ENCODE data around the gene LCE2A.
"Not testable (repeated sequence)": the region's sequence is repeated elsewhere in the genome, so short reads cannot be mapped to it uniquely, and the experiment has no call there.

The LCE2A gene

GRCh38 chr1:152667648-152668047 lies 30.5 kb upstream of the LCE2A start:
- H3K4me3 ChIP-seq (ENCODE audit: low read depth, low read length) = no peak overlapping the region
- TF ChIP-seq CTCF (IDR thresholded peaks at IDR 0.05; ENCODE audit: borderline replicate concordance, insufficient read depth, low read depth, low read length) = no peak

GRCh38 chr1:152673016-152673415 lies 25.1 kb upstream of the LCE2A start:
- no peak overlapping the region for H3K4me3 ChIP-seq (ENCODE audit: low read depth, low read length)
- no peak for TF ChIP-seq CTCF (IDR thresholded peaks at IDR 0.05; ENCODE audit: borderline replicate concordance, insufficient read depth, low read depth, low read length)

- H3K4me3 ChIP-seq (ENCODE audit: low read depth, low read length) = not testable (repeated sequence)
Measured at GRCh38 chr1:152674983-152675382, 23.2 kb upstream of the LCE2A start, which contains the start of gene LCE2C. Gene LCE2C, plus strand, starts transcription at chr1:152675279. Its CDS starts 737 bp downstream, at chr1:152676016.

- no peak for TF ChIP-seq CTCF (IDR thresholded peaks at IDR 0.05; ENCODE audit: borderline replicate concordance, insufficient read depth, low read depth, low read length)
Measured at GRCh38 chr1:152679459-152679858, 18.7 kb upstream of the LCE2A start.

GRCh38 chr1:152681616-152682015 lies 16.5 kb upstream of the LCE2A start:
- no peak for TF ChIP-seq CTCF (IDR thresholded peaks at IDR 0.05; ENCODE audit: borderline replicate concordance, insufficient read depth, low read depth, low read length)
- H3K4me3 ChIP-seq (ENCODE audit: low read depth, low read length) = no peak overlapping the region

More at GRCh38 chr1:152679459-152679858, 18.7 kb upstream of the LCE2A start:
- no peak overlapping the region for H3K4me3 ChIP-seq (ENCODE audit: low read depth, low read length)

- H3K4me3 ChIP-seq (ENCODE audit: low read depth, low read length) = no peak overlapping the region
- no peak for TF ChIP-seq CTCF (IDR thresholded peaks at IDR 0.05; ENCODE audit: borderline replicate concordance, insufficient read depth, low read depth, low read length)
Measured at GRCh38 chr1:152683846-152684245, 14.3 kb upstream of the LCE2A start.

- not testable (repeated sequence) for H3K4me3 ChIP-seq (ENCODE audit: low read depth, low read length)
Measured at GRCh38 chr1:152685823-152686222, 12.3 kb upstream of the LCE2A start, which contains the start of gene LCE2B. Gene LCE2B, plus strand, starts transcription at chr1:152686123. Its CDS starts 721 bp downstream, at chr1:152686844.

- no peak for TF ChIP-seq CTCF (IDR thresholded peaks at IDR 0.05; ENCODE audit: borderline replicate concordance, insufficient read depth, low read depth, low read length)
- no peak overlapping the region for H3K4me3 ChIP-seq (ENCODE audit: low read depth, low read length)
Measured at GRCh38 chr1:152699746-152700145, 1.6 kb downstream of the LCE2A start.

Data from GM12875 (cell line).